GM18499 (cell line): ENCODE data around the gene LMBR1.

Experiments used
- ATAC-seq: cut with Tn5 transposase; IDR thresholded peaks from one replicate; pipeline ENCODE4 v1.9.1; 2021; ENCODE audit warnings: moderate number of reproducible peaks; ENCODE audit not compliant: insufficient read depth, unreplicated experiment

Gene LMBR1

DNA sequence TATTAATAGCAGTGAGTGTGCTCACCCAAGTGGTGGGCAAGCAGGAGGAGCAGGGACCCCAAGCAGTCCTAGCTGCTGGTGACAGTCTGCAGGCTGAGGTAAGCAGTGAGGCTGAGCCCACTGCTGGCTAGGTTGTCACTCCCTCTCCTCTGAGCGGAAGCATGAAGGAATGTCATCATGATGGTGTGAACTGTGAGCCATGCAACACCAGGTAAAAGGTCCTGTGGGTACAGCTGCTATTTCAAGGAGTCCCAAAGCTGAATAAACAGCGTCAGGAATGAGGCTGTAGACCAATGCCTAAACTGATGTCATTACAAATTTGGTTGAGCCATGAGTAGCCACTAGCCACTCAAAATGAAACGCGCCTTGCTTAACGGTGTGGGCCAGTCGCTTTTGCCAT, 126.3 kb downstream of the LMBR1 start:
- ATAC-seq, result no peak

DNA sequence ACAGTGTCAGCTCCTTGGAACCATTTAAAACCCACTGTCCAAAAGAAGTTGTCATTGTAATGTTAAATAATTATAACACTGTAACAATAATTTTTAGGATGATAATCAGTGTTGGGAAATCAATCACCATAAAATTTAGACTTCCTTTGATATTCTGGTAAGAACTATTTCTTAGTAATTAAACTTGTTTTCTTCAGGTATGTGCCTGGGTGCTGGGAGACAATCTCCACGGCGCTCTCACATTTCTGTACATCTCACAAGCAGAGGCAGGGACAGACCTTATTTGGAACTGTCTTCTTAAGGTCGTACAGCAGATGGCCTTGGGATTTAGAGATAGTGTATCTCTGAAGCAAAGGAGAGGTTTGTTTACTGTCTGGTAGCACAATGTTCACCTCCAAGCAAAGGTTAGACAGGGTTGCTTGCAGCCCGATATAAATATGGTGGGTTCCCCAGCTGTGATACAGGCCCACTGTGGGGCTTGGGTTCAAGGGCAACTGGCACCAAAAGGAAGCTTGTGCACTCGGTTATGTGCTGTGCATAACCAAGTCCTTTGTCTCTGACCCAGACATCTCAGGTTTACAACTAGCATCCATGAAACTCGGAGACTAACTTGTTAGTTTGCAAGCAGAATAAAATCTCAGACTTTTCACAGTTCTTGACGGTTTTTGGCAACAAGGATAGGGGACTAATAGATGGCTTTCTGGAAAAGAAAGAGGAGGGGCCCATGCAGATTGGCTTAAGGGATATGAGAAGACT, 126.9 kb downstream of the LMBR1 start:
- no peak for ATAC-seq

DNA sequence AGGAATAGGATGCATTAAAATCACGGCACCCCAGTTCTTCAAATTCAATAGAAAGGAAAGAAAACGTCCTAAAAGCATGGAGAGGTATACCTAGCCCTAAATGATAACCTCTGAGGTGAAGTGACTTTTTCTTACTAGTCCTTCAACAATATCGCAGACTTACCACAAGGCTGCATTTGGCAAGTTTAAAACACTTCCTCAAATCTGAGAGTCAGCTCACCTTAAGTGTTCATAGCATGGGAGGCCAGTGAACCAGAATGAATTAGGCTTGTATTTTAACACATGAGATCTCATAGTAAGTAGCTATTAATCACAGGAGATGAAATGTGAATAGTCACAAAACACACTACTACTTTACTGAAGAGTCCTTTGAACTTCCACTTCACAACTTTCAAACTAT, 128.2 kb downstream of the LMBR1 start:
- ATAC-seq, result no peak

DNA sequence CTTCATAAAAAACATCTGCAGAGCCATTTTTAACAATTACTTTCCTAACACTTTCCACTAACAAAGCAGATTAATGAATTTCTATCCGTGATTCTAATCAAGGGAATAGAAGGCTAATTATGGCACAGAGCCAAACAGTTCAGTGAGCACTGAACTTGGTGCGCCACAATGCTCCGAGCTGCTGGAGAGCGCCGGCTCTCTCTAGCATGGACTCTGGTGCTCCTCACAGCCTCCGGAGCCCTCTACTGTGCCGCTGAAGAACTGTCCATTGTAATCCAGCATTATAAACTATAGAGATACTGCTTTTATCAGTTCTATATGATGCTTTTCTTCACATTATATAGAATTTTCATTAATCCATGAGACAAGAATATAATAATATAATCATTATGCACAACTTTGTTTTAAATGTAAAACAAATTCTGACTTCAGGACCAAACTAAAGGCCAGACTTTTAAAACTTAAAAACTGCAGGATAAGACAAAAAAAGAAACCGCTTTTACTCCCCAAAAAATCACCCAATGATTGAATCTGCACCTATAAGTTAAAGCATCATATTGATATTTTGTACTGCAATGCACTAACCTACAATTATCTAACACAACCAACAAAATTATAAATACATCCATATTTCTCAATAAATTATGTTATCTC, 128.8 kb downstream of the LMBR1 start:
- no peak for ATAC-seq

DNA sequence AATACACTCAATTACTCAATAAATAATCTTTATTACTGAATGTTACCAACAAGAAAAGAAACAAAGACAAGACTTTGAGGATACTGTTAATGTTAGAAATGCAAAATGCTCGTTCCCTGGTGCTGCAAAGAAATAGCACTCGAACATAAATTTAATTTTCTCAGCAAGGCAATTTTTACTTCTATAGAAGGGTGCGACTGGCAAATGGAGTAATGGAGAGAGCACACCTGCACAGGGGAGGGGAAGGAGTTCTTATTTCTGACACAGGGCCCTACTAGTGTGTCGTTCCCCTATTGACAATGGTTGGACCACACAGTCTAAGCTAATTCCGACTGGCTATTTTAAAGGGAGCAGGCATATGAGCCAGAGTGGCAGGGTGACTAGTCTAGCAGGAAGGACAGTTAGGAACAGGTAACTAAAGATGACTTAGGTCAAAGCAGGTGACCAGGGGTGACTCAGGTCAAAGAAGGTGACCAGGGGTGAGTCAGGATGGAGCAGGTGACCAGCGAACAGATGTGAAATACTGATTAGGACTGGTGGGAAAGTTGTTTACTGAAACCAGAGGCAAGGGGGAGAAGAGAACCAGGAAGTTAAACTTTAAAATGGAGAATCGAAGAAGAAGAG, 133.3 kb downstream of the LMBR1 start:
- no peak for ATAC-seq

DNA sequence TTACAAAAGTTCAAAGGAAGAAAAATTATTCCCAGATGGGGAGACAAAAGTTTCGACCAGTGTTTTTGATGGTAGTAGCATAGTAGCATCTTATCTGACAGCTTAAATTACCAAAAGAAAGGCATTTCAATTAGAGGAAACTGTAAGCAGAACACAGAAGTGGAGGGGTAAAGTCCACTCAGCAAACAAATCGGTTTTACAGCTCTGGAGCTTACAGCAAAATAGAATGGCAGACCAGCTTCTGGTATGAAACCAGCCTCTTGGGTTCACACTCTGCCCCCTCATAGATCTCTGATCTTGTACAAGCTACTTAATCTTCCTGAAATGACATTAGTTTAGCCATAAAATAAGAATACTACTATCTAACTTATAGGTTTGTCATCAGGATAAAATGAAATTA, 133.8 kb downstream of the LMBR1 start:
- ATAC-seq, result no peak

DNA sequence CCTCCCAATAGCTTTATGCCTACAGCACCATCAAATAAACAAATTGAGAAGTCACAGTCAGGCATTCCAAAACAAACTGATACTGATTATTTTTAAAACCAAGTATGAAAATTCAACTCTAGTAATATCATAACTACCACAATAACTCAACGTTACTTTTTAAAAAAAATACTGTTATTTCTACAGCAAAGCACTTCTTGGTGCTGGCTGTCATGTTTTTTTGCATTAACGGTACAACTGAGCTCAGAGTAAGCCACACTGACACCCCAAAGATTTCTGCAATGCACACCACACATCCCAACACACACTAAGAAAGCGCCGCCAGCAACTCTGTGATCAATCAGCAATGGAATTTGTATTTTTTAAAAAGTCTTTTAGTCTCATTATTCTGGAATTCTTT, 138.8 kb downstream of the LMBR1 start:
- ATAC-seq, result no peak

DNA sequence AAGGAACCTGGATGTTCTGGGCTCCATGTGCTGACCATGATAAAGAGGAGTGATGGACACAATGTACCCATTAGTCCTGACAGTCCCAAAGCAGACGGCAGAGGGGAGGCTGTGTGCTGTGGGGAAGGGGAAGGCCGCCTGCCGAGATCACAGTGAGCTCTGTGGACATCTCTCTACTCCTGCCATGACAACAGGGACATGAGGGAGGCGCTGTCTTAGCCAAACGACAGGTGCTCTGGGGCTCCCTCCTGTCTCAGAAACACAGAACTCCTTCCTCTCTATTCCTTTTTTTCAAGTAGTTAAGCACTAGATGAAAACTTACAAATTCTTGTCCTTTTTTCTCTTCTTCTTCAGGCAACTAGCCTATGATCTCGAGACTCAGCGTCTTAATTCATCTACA, 139.4 kb downstream of the LMBR1 start:
- ATAC-seq, result no peak

DNA sequence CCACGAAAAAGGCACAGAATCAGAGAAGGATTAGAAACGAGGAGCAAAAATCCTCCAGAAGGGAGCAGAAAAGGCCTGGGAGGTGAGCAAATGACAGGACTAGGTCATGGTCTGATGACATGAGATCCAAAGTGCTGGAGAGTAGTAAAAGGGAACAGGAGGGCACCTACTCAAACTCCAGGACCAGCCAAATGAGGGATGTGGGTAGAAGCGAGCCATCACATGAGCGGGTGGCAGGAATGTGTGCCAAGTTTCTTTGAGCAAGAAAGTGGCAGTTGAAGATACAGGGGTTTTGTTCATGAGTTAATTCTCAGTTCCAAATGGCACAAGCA, 139.8 kb downstream of the LMBR1 start:
- no peak for ATAC-seq

DNA sequence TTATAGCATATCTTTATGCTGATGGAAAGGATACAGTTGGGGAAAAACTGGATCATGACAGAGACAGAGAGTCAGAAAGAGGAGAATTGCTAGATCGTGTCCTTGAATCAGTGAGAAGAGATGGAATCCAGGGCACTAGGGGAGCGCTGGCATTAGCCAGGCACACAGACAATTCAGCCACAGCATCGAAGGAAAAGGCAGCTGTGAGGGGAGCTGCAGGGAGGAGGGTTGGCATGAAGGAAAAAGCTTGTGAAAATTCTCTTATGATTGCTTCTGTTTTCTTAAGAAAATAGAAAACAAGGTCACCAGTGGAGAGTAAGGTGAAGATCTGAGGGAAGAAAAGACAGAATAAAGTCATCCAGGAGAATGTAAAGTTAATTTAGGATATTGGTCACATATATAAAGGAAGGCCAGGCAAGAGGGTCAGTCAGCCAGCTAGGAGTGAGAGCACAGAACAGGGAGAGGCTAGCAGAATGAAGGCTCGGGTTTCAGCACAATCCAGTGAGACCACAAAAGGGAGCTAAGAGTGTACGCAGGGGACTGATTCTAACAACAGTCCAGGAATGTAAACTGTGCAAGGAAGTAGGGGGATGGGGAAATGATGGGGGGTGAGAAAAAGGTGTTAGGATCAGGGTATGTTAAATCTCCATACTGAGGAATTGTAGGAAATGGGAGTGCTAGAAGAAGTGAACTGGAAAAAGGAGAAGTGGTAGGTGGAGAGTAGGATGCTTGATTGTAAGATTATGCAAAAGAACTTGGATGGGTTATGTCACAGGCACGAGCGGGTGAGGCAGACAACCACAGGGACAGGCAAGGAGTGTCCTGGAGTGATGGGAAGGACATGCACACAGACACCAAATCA, 140.4 kb downstream of the LMBR1 start:
- ATAC-seq, result no peak

DNA sequence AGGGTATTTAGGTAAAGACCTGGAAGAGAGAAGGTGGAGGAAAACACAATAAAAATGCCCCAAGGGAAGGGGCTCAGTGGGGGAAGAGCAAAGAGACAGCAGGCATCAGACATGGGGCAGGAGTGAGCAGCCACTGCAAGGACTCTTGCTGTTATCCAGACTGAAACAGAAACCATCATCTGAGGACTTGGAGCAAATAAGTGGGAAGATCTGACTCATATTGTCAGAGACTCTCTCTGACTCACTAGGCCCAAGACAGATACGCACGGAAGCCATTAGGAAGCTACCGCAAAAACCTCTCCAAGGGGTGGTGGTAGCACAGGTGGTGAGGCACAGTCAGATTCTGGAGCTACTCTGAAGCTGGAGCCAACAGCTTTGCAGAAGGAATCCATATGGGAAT, 141.7 kb downstream of the LMBR1 start:
- peak; percentile 48 for ATAC-seq

DNA sequence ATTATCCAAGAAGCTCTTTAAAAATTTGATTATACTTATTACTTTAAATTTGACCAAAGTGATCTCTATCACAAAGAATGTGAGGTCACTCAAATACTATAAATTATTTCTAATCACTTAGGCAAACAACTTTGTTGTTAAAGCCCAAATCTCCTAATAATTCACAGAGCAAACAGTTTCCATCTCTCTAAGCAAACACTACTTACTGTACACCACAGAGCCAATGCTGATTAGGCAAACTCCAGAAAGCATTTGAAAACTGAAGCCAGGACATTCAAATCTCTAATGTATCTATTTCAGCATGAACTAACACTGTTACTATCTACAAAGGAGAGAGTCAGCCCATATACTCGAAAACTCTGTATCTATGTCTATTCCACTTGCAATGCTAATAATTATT, 145.3 kb downstream of the LMBR1 start:
- ATAC-seq, result no peak

DNA sequence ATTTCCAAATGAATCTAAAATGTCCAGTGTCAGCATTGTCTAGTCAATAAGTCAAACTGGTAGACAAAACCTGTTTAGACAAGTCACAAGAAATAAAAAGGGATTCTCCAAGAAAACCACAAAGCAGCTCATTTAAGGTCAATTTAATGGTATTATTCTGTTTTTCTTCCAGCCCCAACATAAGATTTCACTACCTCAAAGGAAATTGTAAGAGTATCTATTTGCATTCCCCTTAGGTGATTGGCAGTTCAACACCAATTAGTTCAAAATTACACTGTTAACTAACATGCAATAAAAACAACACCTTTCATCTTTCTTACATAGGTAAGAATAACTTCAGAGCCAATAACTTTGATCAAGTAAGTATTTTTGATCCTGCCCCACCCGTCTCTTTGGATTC, 146.1 kb downstream of the LMBR1 start:
- no peak for ATAC-seq

DNA sequence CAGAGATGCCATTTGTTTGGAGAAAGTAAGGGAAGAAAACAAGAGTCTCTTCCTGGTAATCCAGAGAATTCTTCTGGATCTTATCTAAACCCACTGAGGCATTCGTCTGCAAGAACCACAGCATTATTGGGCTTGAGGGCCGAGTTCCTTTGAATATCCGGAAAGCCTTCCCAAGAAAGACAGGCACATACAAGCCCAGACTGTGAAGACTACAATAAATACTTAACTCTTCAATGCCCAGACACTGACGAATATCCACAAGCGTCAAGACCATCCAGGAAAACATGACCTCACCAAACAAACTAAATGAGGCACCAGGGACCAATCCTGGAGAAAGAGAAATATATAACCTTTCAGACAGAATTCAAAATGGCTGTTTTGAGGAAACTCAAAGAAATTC, 153.4 kb downstream of the LMBR1 start:
- ATAC-seq, result no peak

DNA sequence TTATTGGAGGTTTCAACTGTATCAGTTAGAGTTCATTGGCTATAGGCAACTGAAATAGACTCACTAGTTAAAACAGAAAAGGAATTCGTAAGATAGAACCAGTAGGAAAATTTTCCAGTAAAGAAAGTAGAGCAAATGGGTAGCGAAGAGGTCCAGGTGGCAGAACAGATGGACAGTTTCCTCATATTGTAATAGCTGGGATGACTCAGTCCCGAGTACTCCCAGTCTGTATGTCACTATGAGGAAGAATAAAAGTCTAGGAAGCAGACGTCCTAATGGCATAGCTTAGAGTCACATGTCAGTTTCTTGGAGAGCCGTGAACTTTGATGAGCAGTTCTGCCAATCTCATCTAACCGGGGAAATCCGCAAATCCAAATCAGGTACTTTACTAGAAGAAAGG, 157.1 kb downstream of the LMBR1 start:
- ATAC-seq, result no peak

DNA sequence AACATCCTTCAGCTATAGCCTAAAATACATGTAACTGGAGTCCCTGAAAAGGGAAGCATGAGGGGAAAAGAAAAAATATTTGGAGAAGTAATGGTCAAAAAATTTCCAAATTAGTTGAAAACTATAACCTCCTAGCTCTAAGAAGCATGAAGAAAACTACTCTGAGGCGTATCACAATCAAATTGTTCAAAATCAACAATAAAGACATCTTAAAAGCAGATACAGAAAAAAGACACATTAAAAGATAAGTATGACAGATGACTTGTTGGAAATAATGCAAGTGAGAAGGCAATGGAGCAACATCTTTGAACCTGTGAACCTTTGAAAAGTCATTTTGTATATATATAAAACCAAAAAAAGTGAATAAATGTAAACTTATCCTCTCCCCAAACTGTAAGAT, 159.3 kb downstream of the LMBR1 start:
- no peak for ATAC-seq

DNA sequence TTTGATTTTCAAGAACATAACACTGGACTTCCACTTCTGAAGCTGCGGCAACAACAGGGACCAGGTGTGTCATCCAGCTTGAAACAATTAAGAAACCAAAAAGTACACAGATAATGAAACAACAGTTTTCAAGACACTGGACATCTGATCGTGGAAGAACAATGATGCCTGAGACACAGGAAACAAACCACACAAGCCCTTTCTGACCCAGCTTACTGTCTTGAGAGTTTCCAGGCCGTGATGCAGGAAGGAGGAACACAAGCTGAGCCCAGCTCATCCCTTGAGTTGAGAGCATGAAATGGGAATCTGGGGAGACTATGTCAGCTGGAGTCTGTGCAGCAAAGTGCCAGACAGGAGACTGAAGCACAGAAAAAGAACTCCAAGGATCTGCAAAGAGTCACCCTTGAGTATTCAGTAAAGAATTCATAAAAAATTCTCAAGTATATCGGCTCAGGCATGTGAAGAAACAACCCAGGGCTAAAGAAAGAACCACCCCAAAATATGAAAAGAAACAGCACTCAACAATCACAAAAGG, 160.8 kb downstream of the LMBR1 start:
- ATAC-seq, result no peak

DNA sequence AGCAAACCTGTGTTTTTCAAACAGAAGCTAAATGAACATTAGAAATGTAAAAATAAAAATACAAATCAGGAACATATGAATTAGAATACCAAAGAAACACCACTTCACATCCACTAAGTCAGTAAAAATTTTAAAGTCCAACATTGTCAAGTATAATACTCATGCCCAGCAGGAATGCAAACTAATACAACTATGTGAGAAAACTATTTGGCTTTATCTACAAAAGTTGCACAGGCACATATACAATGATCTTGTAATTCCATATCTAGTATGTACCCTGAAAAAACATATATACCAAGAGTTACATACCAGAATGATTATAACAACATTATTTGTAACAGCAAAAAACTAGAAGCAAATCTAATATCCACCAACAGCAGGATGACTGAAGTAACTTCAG, 161.3 kb downstream of the LMBR1 start:
- no peak for ATAC-seq

DNA sequence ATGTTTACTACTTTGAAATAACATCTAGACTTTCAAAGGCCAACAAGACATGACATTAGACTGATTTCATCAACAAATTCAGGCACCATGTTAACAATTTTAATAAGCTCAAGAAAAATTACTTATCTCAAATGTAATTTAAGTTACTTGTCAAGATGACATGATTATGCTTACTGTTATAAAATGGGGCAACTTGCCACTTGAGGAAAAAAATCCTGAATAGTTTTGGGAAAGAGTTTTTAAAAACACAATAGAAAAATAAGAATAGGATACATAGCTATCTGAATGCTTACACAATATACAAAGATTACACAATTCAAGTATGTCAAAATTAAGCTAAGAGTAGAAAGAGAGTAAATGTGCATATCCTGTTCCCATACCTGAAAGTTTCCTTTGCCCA, 167.0 kb downstream of the LMBR1 start:
- ATAC-seq, result no peak

DNA sequence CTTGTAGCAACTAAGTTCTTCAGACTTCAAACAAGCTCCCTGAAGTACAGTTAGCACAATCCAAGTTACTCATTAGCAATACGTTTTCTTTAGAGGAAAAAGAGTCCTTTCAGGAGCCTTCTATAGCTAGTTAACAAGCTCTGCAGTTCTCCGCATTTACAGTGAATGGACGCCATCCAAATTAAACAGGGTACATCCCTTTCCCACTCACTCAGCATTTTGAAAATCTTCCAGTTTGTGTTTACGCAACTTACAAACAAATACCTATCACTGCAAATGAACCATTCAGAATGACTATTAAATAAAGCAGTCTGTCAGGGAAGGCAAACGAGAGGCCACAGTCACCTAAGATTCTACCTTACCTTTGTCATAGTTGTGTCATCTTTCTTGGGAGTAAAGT, 167.9 kb downstream of the LMBR1 start:
- ATAC-seq, result no peak
